ENCODE measurements around the gene NABP2. TPM values are rescaled to one million over a fixed set of nuclear protein-coding genes. Genes with fewer than 3 reads are reported as not detected.
A peak's percentile ranks its signal among the peaks of the same experiment; 100 is the strongest.
"Not testable (repeated sequence)": the region's sequence is repeated elsewhere in the genome, so short reads cannot be mapped to it uniquely, and the experiment has no call there.

NABP2 gene
- total and polyA plus RNA-seq, 2 experiments from 2014 or later, result 25.5 to 27.8 TPM

GRCh38 chr12:56262955-56263354, 38.8 kb downstream of the NABP2 start:
- TF ChIP-seq CTCF (conservative IDR thresholded peaks at IDR 0.05; ENCODE audit: low read depth in 2 of 2), result peak; percentile 45 to 62
- not testable (repeated sequence) for H3K4me2 ChIP-seq, H3K4me3 ChIP-seq

DNA sequence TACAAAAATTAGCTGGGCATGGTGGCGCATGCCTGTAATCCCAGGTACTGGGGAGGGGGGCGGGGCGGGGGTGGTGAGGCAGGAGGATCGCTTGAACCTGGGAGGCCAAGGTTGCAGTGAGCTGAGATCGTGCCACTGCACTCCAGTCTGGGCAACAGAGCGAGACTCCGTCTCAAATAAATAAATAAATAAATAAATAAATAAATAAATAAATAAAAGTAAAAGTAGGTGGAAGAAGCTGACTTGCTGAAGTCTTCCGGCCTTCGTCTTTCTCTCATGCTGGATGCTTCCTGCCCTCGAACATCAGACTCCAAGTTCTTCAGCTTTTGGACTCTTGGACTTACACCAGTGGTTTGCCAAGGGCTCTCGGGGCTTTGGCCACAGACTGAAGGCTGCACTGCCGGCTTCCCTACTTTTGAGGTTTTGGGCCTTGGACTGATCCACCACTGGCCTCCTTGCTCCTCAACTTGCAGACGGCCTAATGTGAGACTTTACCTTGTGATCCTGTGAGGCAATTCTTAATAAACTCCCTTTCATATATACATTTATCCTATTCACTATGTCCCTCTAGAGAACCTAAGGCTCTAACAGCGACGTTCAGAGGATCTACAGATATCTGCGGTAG, 42.0 kb downstream of the NABP2 start:
- Mint-ChIP-seq H3K4me1 (peaks cover 10% of the 10 kb centered on the region), H3K36me3 (ENCODE audit: low read depth) (peaks cover 23% of the 10 kb centered on the region), H3K27ac (peak overlapping the region; percentile 95), H3K27me3 (ENCODE audit: insufficient read depth, low read depth, poor library complexity) (peaks cover 27% of the 10 kb centered on the region), H3K4me3 (peak overlapping the region; percentile 90)
- H3K4me3 ChIP-seq, result peak overlapping the region; percentile 80
- not testable (repeated sequence) for DNase-seq (ENCODE audit: low spot score); H3K9me2 ChIP-seq (ENCODE audit: insufficient read depth); H3K36me3 ChIP-seq (ENCODE audit: insufficient read depth); H3K4me1 ChIP-seq (ENCODE audit: insufficient read depth); H3K9me3 Mint-ChIP-seq; H3K79me2 ChIP-seq (replicated peaks; ENCODE audit: insufficient read depth); H3K27me3 ChIP-seq (ENCODE audit: insufficient read depth); H4K20me1 ChIP-seq (replicated peaks; ENCODE audit: insufficient read depth); ATAC-seq
- peak overlapping the region; percentile 99 for H2AFZ ChIP-seq
- peaks cover 25% of the 10 kb centered on the region for H3F3A ChIP-seq (replicated peaks; ENCODE audit: low read depth)
- H3K27ac ChIP-seq (ENCODE audit: low read depth), result peak overlapping the region; percentile 96; the same call in 1 of the 2 replicates
- H3K4me2 ChIP-seq, result peak overlapping the region; percentile 95

More at GRCh38 chr12:56262955-56263354, 38.8 kb downstream of the NABP2 start:
- not testable (repeated sequence) for H3K79me2 ChIP-seq (replicated peaks; ENCODE audit: insufficient read depth); H3K36me3 Mint-ChIP-seq (ENCODE audit: low read depth); H2AFZ ChIP-seq; H3K36me3 ChIP-seq (ENCODE audit: insufficient read depth); H3K27ac Mint-ChIP-seq; H3K9me2 ChIP-seq (ENCODE audit: insufficient read depth); H3K27me3 ChIP-seq (ENCODE audit: insufficient read depth); H3K9me3 Mint-ChIP-seq; H4K20me1 ChIP-seq (replicated peaks; ENCODE audit: insufficient read depth); DNase-seq (ENCODE audit: low spot score); H3K27ac ChIP-seq (ENCODE audit: low read depth); H3K4me3 Mint-ChIP-seq; ATAC-seq
- Histone ChIP-seq H3F3A (replicated peaks; ENCODE audit: low read depth) (peaks cover 19% of the 10 kb centered on the region), H3K4me1 (ENCODE audit: insufficient read depth) (peaks cover 11% of the 10 kb centered on the region)
- Mint-ChIP-seq H3K27me3 (ENCODE audit: insufficient read depth, low read depth, poor library complexity) (peaks cover 31% of the 10 kb centered on the region), H3K4me1 (peaks cover 13% of the 10 kb centered on the region)

GRCh38 chr12:56266693-56267442, 42.7 kb downstream of the NABP2 start, which contains the start of gene COQ10A:
TSS of gene COQ10A (plus strand) at chr12:56266942. CDS start at chr12:56267119, 177 bp downstream.
- peak within 1 kb of the TSS; percentile 99 for H2AFZ ChIP-seq
- H3K27me3 ChIP-seq (ENCODE audit: insufficient read depth), result no peaks in the 10 kb centered on the region
- peak within 1 kb of the TSS; percentile 96 for H3K27ac ChIP-seq (ENCODE audit: low read depth)
- H3K4me3 ChIP-seq, result peak within 1 kb of the TSS; percentile 80
- H3K9me2 ChIP-seq (ENCODE audit: insufficient read depth), result no peaks in the 10 kb centered on the region
- H4K20me1 ChIP-seq (replicated peaks; ENCODE audit: insufficient read depth), result no peaks in the 10 kb centered on the region; the same call in 1 of the 2 replicates
- H3K79me2 ChIP-seq (replicated peaks; ENCODE audit: insufficient read depth), result no peaks in the 10 kb centered on the region
- DNase-seq (ENCODE audit: low spot score) (peak; percentile 96), ATAC-seq (peak; percentile 92)
- Mint-ChIP-seq H3K27me3 (ENCODE audit: insufficient read depth, low read depth, poor library complexity) (peaks cover 27% of the 10 kb centered on the region), H3K27ac (peak within 1 kb of the TSS; percentile 95), H3K4me1 (peaks cover 10% of the 10 kb centered on the region), H3K9me3 (no peaks in the 10 kb centered on the region; the same call in 2 of the 3 replicates), H3K36me3 (ENCODE audit: low read depth) (peaks cover 27% of the 10 kb centered on the region), H3K4me3 (peak within 1 kb of the TSS; percentile 90)
- H3K4me1 ChIP-seq (ENCODE audit: insufficient read depth), result peaks cover 5% of the 10 kb centered on the region; the same call in 1 of the 2 replicates
- peaks cover 32% of the 10 kb centered on the region for H3F3A ChIP-seq (replicated peaks; ENCODE audit: low read depth)
- peaks cover 4% of the 10 kb centered on the region for H3K36me3 ChIP-seq (ENCODE audit: insufficient read depth)
- peak within 1 kb of the TSS; percentile 95 for H3K4me2 ChIP-seq
- TF ChIP-seq ZNF331 (CRISPR knock-in tag; IDR thresholded peaks at IDR 0.05; ENCODE audit: low read depth) (no peak), ZNF114 (CRISPR knock-in tag; IDR thresholded peaks at IDR 0.05) (no peak), NANOG (IDR thresholded peaks at IDR 0.05; ENCODE audit: borderline replicate concordance) (no peak), POLR2AphosphoS5 (IDR thresholded peaks at IDR 0.05; ENCODE audit: low read depth) (peak; percentile 91), EZH2 (IDR thresholded peaks at IDR 0.05; ENCODE audit: low read depth, unreplicated experiment) (no peak)
- TF ChIP-seq, protein P1, sequence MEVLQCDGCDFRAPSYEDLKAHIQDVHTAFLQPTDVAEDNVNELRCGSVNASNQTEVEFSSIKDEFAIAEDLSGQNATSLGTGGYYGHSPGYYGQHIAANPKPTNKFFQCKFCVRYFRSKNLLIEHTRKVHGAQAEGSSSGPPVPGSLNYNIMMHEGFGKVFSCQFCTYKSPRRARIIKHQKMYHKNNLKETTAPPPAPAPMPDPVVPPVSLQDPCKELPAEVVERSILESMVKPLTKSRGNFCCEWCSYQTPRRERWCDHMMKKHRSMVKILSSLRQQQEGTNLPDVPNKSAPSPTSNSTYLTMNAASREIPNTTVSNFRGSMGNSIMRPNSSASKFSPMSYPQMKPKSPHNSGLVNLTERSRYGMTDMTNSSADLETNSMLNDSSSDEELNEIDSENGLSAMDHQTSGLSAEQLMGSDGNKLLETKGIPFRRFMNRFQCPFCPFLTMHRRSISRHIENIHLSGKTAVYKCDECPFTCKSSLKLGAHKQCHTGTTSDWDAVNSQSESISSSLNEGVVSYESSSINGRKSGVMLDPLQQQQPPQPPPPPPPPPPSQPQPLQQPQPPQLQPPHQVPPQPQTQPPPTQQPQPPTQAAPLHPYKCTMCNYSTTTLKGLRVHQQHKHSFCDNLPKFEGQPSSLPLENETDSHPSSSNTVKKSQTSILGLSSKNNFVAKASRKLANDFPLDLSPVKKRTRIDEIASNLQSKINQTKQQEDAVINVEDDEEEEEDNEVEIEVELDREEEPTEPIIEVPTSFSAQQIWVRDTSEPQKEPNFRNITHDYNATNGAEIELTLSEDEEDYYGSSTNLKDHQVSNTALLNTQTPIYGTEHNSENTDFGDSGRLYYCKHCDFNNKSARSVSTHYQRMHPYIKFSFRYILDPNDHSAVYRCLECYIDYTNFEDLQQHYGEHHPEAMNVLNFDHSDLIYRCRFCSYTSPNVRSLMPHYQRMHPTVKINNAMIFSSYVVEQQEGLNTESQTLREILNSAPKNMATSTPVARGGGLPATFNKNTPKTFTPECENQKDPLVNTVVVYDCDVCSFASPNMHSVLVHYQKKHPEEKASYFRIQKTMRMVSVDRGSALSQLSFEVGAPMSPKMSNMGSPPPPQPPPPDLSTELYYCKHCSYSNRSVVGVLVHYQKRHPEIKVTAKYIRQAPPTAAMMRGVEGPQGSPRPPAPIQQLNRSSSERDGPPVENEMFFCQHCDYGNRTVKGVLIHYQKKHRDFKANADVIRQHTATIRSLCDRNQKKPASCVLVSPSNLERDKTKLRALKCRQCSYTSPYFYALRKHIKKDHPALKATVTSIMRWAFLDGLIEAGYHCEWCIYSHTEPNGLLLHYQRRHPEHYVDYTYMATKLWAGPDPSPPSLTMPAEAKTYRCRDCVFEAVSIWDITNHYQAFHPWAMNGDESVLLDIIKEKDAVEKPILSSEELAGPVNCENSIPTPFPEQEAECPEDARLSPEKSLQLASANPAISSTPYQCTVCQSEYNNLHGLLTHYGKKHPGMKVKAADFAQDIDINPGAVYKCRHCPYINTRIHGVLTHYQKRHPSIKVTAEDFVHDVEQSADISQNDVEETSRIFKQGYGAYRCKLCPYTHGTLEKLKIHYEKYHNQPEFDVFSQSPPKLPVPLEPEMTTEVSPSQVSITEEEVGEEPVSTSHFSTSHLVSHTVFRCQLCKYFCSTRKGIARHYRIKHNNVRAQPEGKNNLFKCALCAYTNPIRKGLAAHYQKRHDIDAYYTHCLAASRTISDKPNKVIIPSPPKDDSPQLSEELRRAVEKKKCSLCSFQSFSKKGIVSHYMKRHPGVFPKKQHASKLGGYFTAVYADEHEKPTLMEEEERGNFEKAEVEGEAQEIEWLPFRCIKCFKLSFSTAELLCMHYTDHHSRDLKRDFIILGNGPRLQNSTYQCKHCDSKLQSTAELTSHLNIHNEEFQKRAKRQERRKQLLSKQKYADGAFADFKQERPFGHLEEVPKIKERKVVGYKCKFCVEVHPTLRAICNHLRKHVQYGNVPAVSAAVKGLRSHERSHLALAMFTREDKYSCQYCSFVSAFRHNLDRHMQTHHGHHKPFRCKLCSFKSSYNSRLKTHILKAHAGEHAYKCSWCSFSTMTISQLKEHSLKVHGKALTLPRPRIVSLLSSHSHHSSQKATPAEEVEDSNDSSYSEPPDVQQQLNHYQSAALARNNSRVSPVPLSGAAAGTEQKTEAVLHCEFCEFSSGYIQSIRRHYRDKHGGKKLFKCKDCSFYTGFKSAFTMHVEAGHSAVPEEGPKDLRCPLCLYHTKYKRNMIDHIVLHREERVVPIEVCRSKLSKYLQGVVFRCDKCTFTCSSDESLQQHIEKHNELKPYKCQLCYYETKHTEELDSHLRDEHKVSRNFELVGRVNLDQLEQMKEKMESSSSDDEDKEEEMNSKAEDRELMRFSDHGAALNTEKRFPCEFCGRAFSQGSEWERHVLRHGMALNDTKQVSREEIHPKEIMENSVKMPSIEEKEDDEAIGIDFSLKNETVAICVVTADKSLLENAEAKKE (CRISPR knock-in tag; IDR thresholded peaks at IDR 0.05), result no peak
